SJCRH30 (cell line): ENCODE measurements around the gene NRAP. TPM values are rescaled to one million over a fixed set of nuclear protein-coding genes. Genes with fewer than 3 reads are reported as not detected.
A peak's percentile ranks its signal among the peaks of the same experiment; 100 is the strongest.
"Not testable (repeated sequence)": the region's sequence is repeated elsewhere in the genome, so short reads cannot be mapped to it uniquely, and the experiment has no call there.

Experiments used
- DNase-seq, 2 experiments: peaks; one replicate each; pipeline ENCODE4 v3.0.0-alpha.2; 2015 to 2020
- H3K27ac ChIP-seq: fragments of 250-450 bp; sonication (Bioruptor Pico); 2 replicates; pipeline ENCODE4 v1.5.1; 2020; ENCODE audit warnings: mild to moderate bottlenecking, moderate library complexity
- H3K27me3 ChIP-seq: fragments of 250-450 bp; sonication (Bioruptor Pico); 2 replicates; pipeline ENCODE4 v1.5.1; 2020; ENCODE audit warnings: mild to moderate bottlenecking, moderate library complexity
- H3K36me3 ChIP-seq: fragments of 250-450 bp; sonication (Bioruptor Pico); 2 replicates; pipeline ENCODE4 v1.5.1; 2020; ENCODE audit warnings: mild to moderate bottlenecking, moderate library complexity
- H3K4me1 ChIP-seq: fragments of 250-450 bp; sonication (Bioruptor Pico); 2 replicates; pipeline ENCODE4 v1.5.1; 2020; ENCODE audit warnings: mild to moderate bottlenecking, moderate library complexity
- H3K4me3 ChIP-seq: fragments of 250-450 bp; sonication (Bioruptor Pico); 2 replicates; pipeline ENCODE4 v1.5.1; 2020; ENCODE audit warnings: mild to moderate bottlenecking, moderate library complexity
- H3K9me3 ChIP-seq: fragments of 250-450 bp; sonication (Bioruptor Pico); replicated peaks from 2 replicates; pipeline ENCODE4 v1.5.1; 2020; ENCODE audit warnings: mild to moderate bottlenecking, moderate library complexity
- total RNA-seq: library from RNA; depleted of rRNA; stranded (reverse); fragments of >200 nt; shearing (Covaris generic); gene quantifications from 2 replicates; pipeline ENCODE4 v1.2.3, GENCODE V29; 2014

The NRAP gene
- total RNA-seq, 1 experiment from 2014 or later: not detected

GRCh38 chr10:113665352-113665751 is 1.5 kb upstream of the NRAP start:
- peaks cover 20% of the 10 kb centered on the region for H3K4me1 ChIP-seq
- H3K27me3 ChIP-seq: no peaks in the 10 kb centered on the region
- no peak for DNase-seq
- no peaks in the 10 kb centered on the region for H3K9me3 ChIP-seq
- H3K4me3 ChIP-seq: no peak overlapping the region
- no peak overlapping the region for H3K27ac ChIP-seq
- no peaks in the 10 kb centered on the region for H3K36me3 ChIP-seq

- Histone ChIP-seq H3K27me3 (no peaks in the 10 kb centered on the region), H3K36me3 (no peaks in the 10 kb centered on the region), H3K4me3 (no peak overlapping the region), H3K27ac (no peak overlapping the region), H3K4me1 (peaks cover 20% of the 10 kb centered on the region), H3K9me3 (no peaks in the 10 kb centered on the region)
- DNase-seq: no peak
Measured at GRCh38 chr10:113663142-113663541, 699 bp downstream of the NRAP start.

GRCh38 chr10:113661332-113661731 is 2.5 kb downstream of the NRAP start:
- no peaks in the 10 kb centered on the region for H3K27me3 ChIP-seq
- no peak overlapping the region for H3K4me3 ChIP-seq
- no peak for DNase-seq
- H3K4me1 ChIP-seq: peaks cover 8% of the 10 kb centered on the region
- no peak overlapping the region for H3K27ac ChIP-seq
- H3K36me3 ChIP-seq: no peaks in the 10 kb centered on the region
- no peaks in the 10 kb centered on the region for H3K9me3 ChIP-seq

GRCh38 chr10:113657544-113657943 is 6.3 kb downstream of the NRAP start:
- no peak overlapping the region for H3K27ac ChIP-seq
- no peak for DNase-seq
- no peaks in the 10 kb centered on the region for H3K27me3 ChIP-seq
- H3K9me3 ChIP-seq: no peaks in the 10 kb centered on the region
- H3K4me3 ChIP-seq: no peak overlapping the region
- no peaks in the 10 kb centered on the region for H3K36me3 ChIP-seq
- H3K4me1 ChIP-seq: no peaks in the 10 kb centered on the region

- H3K27me3 ChIP-seq: no peaks in the 10 kb centered on the region
- no peaks in the 10 kb centered on the region for H3K9me3 ChIP-seq
- DNase-seq: no peak
- no peaks in the 10 kb centered on the region for H3K4me1 ChIP-seq
- no peak overlapping the region for H3K4me3 ChIP-seq
- H3K36me3 ChIP-seq: no peaks in the 10 kb centered on the region
- H3K27ac ChIP-seq: no peak overlapping the region
Measured at GRCh38 chr10:113656896-113657295, 6.9 kb downstream of the NRAP start.

- H3K36me3 ChIP-seq, DNase-seq, H3K4me3 ChIP-seq, H3K27me3 ChIP-seq, H3K4me1 ChIP-seq, H3K27ac ChIP-seq, H3K9me3 ChIP-seq: not testable (repeated sequence)
Measured at GRCh38 chr10:113652456-113652855, 11.4 kb downstream of the NRAP start.

GRCh38 chr10:113651898-113652297 is 11.9 kb downstream of the NRAP start:
- Histone ChIP-seq H3K4me1 (no peaks in the 10 kb centered on the region; the same call in 1 of the 2 replicates), H3K27me3 (no peaks in the 10 kb centered on the region), H3K4me3 (no peak overlapping the region), H3K36me3 (no peaks in the 10 kb centered on the region), H3K9me3 (no peaks in the 10 kb centered on the region), H3K27ac (no peak overlapping the region)
- no peak for DNase-seq

- Histone ChIP-seq H3K27me3 (no peaks in the 10 kb centered on the region), H3K9me3 (no peaks in the 10 kb centered on the region), H3K27ac (no peak overlapping the region), H3K4me3 (no peak overlapping the region), H3K4me1 (no peaks in the 10 kb centered on the region; the same call in 1 of the 2 replicates), H3K36me3 (no peaks in the 10 kb centered on the region)
- DNase-seq: no peak
Measured at GRCh38 chr10:113651021-113651420, 12.8 kb downstream of the NRAP start.

- Histone ChIP-seq H3K4me3 (no peak overlapping the region), H3K27ac (no peak overlapping the region), H3K36me3 (no peaks in the 10 kb centered on the region), H3K9me3 (no peaks in the 10 kb centered on the region), H3K27me3 (no peaks in the 10 kb centered on the region), H3K4me1 (peaks cover under 1% of the 10 kb centered on the region)
- no peak for DNase-seq
Measured at GRCh38 chr10:113650172-113650571, 13.7 kb downstream of the NRAP start.

- no peak overlapping the region for H3K4me3 ChIP-seq
- no peaks in the 10 kb centered on the region for H3K36me3 ChIP-seq
- no peak overlapping the region for H3K27ac ChIP-seq
- H3K27me3 ChIP-seq: 0 out of 2 replicates have a peak, but pooled peaks cover 6% of the 10 kb centered on the region
- H3K4me1 ChIP-seq: peaks cover 11% of the 10 kb centered on the region
- DNase-seq: peak; percentile 32 to 47
- no peaks in the 10 kb centered on the region for H3K9me3 ChIP-seq
Measured at GRCh38 chr10:113648478-113648877, 15.4 kb downstream of the NRAP start.

- H3K4me1 ChIP-seq: peaks cover 11% of the 10 kb centered on the region
- H3K4me3 ChIP-seq: no peak overlapping the region
- H3K9me3 ChIP-seq: no peaks in the 10 kb centered on the region
- no peak for DNase-seq
- H3K27me3 ChIP-seq: 0 out of 2 replicates have a peak, but pooled peaks cover 6% of the 10 kb centered on the region
- no peaks in the 10 kb centered on the region for H3K36me3 ChIP-seq
- H3K27ac ChIP-seq: no peak overlapping the region
Measured at GRCh38 chr10:113647812-113648211, 16.0 kb downstream of the NRAP start.

GRCh38 chr10:113646336-113647201 is 17.3 kb downstream of the NRAP start:
- Histone ChIP-seq H3K4me3 (no peak overlapping the region), H3K36me3 (no peaks in the 10 kb centered on the region), H3K27ac (no peak overlapping the region), H3K9me3 (no peaks in the 10 kb centered on the region), H3K4me1 (peaks cover 11% of the 10 kb centered on the region), H3K27me3 (0 out of 2 replicates have a peak, but pooled peaks cover 6% of the 10 kb centered on the region)
- no peak for DNase-seq

- Histone ChIP-seq H3K27me3 (peaks cover 14% of the 10 kb centered on the region; the same call in 1 of the 2 replicates), H3K36me3 (no peaks in the 10 kb centered on the region), H3K4me3 (no peak overlapping the region), H3K9me3 (no peaks in the 10 kb centered on the region), H3K27ac (no peak overlapping the region), H3K4me1 (peaks cover 11% of the 10 kb centered on the region)
- DNase-seq: peak; percentile 16 to 38
Measured at GRCh38 chr10:113644185-113645120, 19.4 kb downstream of the NRAP start.

- no peaks in the 10 kb centered on the region for H3K9me3 ChIP-seq
- peaks cover 11% of the 10 kb centered on the region for H3K4me1 ChIP-seq
- DNase-seq: no peak
- H3K4me3 ChIP-seq: no peak overlapping the region
- H3K27me3 ChIP-seq: peaks cover 14% of the 10 kb centered on the region; the same call in 1 of the 2 replicates
- no peaks in the 10 kb centered on the region for H3K36me3 ChIP-seq
- H3K27ac ChIP-seq: no peak overlapping the region
Measured at GRCh38 chr10:113643183-113643582, 20.7 kb downstream of the NRAP start.

- H3K9me3 ChIP-seq: no peaks in the 10 kb centered on the region
- H3K4me1 ChIP-seq: peaks cover 11% of the 10 kb centered on the region
- no peak overlapping the region for H3K27ac ChIP-seq
- DNase-seq: no peak
- H3K4me3 ChIP-seq: no peak overlapping the region
- peaks cover 14% of the 10 kb centered on the region; the same call in 1 of the 2 replicates for H3K27me3 ChIP-seq
- no peaks in the 10 kb centered on the region for H3K36me3 ChIP-seq
Measured at GRCh38 chr10:113641702-113642101, 22.1 kb downstream of the NRAP start.
